Measurements from ENCODE around the gene TRPV6. TPM values are rescaled to one million over a fixed set of nuclear protein-coding genes. Genes with fewer than 3 reads are reported as not detected.

TRPV6 gene
- total and polyA plus RNA-seq, 2 donors (not counting 1 experiment from before 2014, with no cell fraction given) = not detected

GRCh38 chr7:142851919-142852318 lies 33.6 kb downstream of the TRPV6 start:
- Histone ChIP-seq H3K9ac (ENCODE audit: insufficient read depth, low read length) (no peak overlapping the region), H4K20me1 (ENCODE audit: control insufficient read depth, extremely low read depth, insufficient read depth, low read length) (no peaks in the 10 kb centered on the region), H3K79me2 (ENCODE audit: control insufficient read depth, insufficient read depth, low read length) (no peaks in the 10 kb centered on the region), H3K36me3 (ENCODE audit: control insufficient read depth, insufficient read depth, low read length) (no peaks in the 10 kb centered on the region), H3K9me3 (ENCODE audit: control insufficient read depth, insufficient read depth, low read depth, low read length) (no peaks in the 10 kb centered on the region), H2AFZ (ENCODE audit: low read length) (no peak overlapping the region), H3K4me3 (replicated peaks in 1 of 4; ENCODE audit: control extremely low read depth in 1 of 4, insufficient read depth in 1 of 4, low read depth in 3 of 4, low read length in 4 of 4) (no peak overlapping the region), H3K4me2 (ENCODE audit: extremely low read depth, insufficient read depth, low read length) (no peak overlapping the region), H3K27ac (ENCODE audit: insufficient read depth, low read length) (no peak overlapping the region), H3K4me1 (ENCODE audit: control insufficient read depth, extremely low read depth, insufficient read depth, low read length) (no peaks in the 10 kb centered on the region), H3K27me3 (ENCODE audit: control insufficient read depth, insufficient read depth, low read length) (peaks cover 2% of the 10 kb centered on the region)
- TF ChIP-seq EZH2 (IDR thresholded peaks at IDR 0.05; ENCODE audit: low read length, missing control alignments) (no peak), CTCF (conservative IDR thresholded peaks at IDR 0.05 in 1 of 2, IDR thresholded peaks at IDR 0.05 in 1 of 2; ENCODE audit: low read depth in 1 of 2, low read length in 2 of 2) (no peak)
- DNase-seq (ENCODE audit: low read depth in 2 of 2) = no peak

- no peaks in the 10 kb centered on the region for H4K20me1 ChIP-seq (ENCODE audit: control insufficient read depth, extremely low read depth, insufficient read depth, low read length)
- H3K9ac ChIP-seq (ENCODE audit: insufficient read depth, low read length) = no peak overlapping the region
- no peaks in the 10 kb centered on the region for H3K79me2 ChIP-seq (ENCODE audit: control insufficient read depth, insufficient read depth, low read length)
- no peak for DNase-seq (ENCODE audit: low read depth in 2 of 2)
- no peaks in the 10 kb centered on the region for H3K9me3 ChIP-seq (ENCODE audit: control insufficient read depth, insufficient read depth, low read depth, low read length)
- H3K4me1 ChIP-seq (ENCODE audit: control insufficient read depth, extremely low read depth, insufficient read depth, low read length) = no peaks in the 10 kb centered on the region
- no peak overlapping the region for H3K4me2 ChIP-seq (ENCODE audit: extremely low read depth, insufficient read depth, low read length)
- H3K27ac ChIP-seq (ENCODE audit: insufficient read depth, low read length) = no peak overlapping the region
- H3K27me3 ChIP-seq (ENCODE audit: control insufficient read depth, insufficient read depth, low read length) = peaks cover 2% of the 10 kb centered on the region
- H3K4me3 ChIP-seq (replicated peaks in 1 of 4; ENCODE audit: control extremely low read depth in 1 of 4, insufficient read depth in 1 of 4, low read depth in 3 of 4, low read length in 4 of 4) = no peak overlapping the region
- TF ChIP-seq CTCF (conservative IDR thresholded peaks at IDR 0.05 in 1 of 2, IDR thresholded peaks at IDR 0.05 in 1 of 2; ENCODE audit: low read depth in 1 of 2, low read length in 2 of 2) = no peak
- no peak for TF ChIP-seq EZH2 (IDR thresholded peaks at IDR 0.05; ENCODE audit: low read length, missing control alignments)
- no peaks in the 10 kb centered on the region for H3K36me3 ChIP-seq (ENCODE audit: control insufficient read depth, insufficient read depth, low read length)
- H2AFZ ChIP-seq (ENCODE audit: low read length) = no peak overlapping the region
These were observed 34.3 kb downstream of the TRPV6 start for GRCh38 chr7:142851269-142851668.

- no peak overlapping the region for H2AFZ ChIP-seq (ENCODE audit: low read length)
- no peak overlapping the region for H3K4me3 ChIP-seq (replicated peaks in 1 of 4; ENCODE audit: control extremely low read depth in 1 of 4, insufficient read depth in 1 of 4, low read depth in 3 of 4, low read length in 4 of 4)
- no peaks in the 10 kb centered on the region for H4K20me1 ChIP-seq (ENCODE audit: control insufficient read depth, extremely low read depth, insufficient read depth, low read length)
- H3K36me3 ChIP-seq (ENCODE audit: control insufficient read depth, insufficient read depth, low read length) = no peaks in the 10 kb centered on the region
- no peak for DNase-seq (ENCODE audit: low read depth in 2 of 2)
- H3K9ac ChIP-seq (ENCODE audit: insufficient read depth, low read length) = no peak overlapping the region
- H3K4me1 ChIP-seq (ENCODE audit: control insufficient read depth, extremely low read depth, insufficient read depth, low read length) = no peaks in the 10 kb centered on the region
- H3K79me2 ChIP-seq (ENCODE audit: control insufficient read depth, insufficient read depth, low read length) = no peaks in the 10 kb centered on the region
- H3K27ac ChIP-seq (ENCODE audit: insufficient read depth, low read length) = no peak overlapping the region
- no peaks in the 10 kb centered on the region for H3K9me3 ChIP-seq (ENCODE audit: control insufficient read depth, insufficient read depth, low read depth, low read length)
- no peak for TF ChIP-seq CTCF (conservative IDR thresholded peaks at IDR 0.05 in 1 of 2, IDR thresholded peaks at IDR 0.05 in 1 of 2; ENCODE audit: low read depth in 1 of 2, low read length in 2 of 2)
- TF ChIP-seq EZH2 (IDR thresholded peaks at IDR 0.05; ENCODE audit: low read length, missing control alignments) = no peak
- no peak overlapping the region for H3K4me2 ChIP-seq (ENCODE audit: extremely low read depth, insufficient read depth, low read length)
- H3K27me3 ChIP-seq (ENCODE audit: control insufficient read depth, insufficient read depth, low read length) = no peaks in the 10 kb centered on the region
These were observed 38.2 kb downstream of the TRPV6 start for GRCh38 chr7:142847353-142847752.

Measured in fibroblast of lung (primary cell).